SH-SY5Y (cell line): ENCODE data around the gene TSC1.

Experiments
- GATA2 ChIP-seq: IDR thresholded peaks from 2 replicates; pipeline ENCODE4 v1.6.1; 2011; ENCODE audit warnings: mild to moderate bottlenecking, low read depth, low read length
- GATA3 ChIP-seq: IDR thresholded peaks from 2 replicates; pipeline ENCODE4 v1.6.1; 2011; ENCODE audit warnings: low read depth, mild to moderate bottlenecking, low read length, moderate library complexity

GRCh38 chr9:132942541-132943182 is 1.8 kb downstream of the TSC1 start:
- TF ChIP-seq GATA3: no peak
- TF ChIP-seq GATA2: no peak
